A549 (cell line): ENCODE results near the gene ZDHHC11.

ENCODE experiments used
- CTCF ChIP-seq: fragments of >200 bp; sonication (Bioruptor Twin); formaldehyde crosslinking; IDR thresholded peaks from 3 replicates; pipeline ENCODE4 v1.5.1; 2016
- POLR2A ChIP-seq: IDR thresholded peaks from 2 replicates; pipeline ENCODE4 v1.6.1; 2012; ENCODE audit warnings: mild to moderate bottlenecking, low read length
- RNF2 ChIP-seq: fragments of 200-600 bp; sonication (generic); IDR thresholded peaks from 2 replicates; pipeline ENCODE4 v1.6.1; 2016; ENCODE audit warnings: low read depth, mild to moderate bottlenecking, antibody characterized with exemption, moderate library complexity, borderline replicate concordance

GRCh38 chr5:801472-801871, 49.3 kb downstream of the ZDHHC11 start:
- TF ChIP-seq POLR2A (no peak), CTCF (no peak), RNF2 (no peak)
